GM18520 (cell line): ENCODE measurements around the gene ARHGAP18.

ENCODE experiments used
- ATAC-seq: cut with Tn5 transposase; IDR thresholded peaks from one replicate; pipeline ENCODE4 v1.9.1; 2021; ENCODE audit not compliant: unreplicated experiment

Gene ARHGAP18

DNA sequence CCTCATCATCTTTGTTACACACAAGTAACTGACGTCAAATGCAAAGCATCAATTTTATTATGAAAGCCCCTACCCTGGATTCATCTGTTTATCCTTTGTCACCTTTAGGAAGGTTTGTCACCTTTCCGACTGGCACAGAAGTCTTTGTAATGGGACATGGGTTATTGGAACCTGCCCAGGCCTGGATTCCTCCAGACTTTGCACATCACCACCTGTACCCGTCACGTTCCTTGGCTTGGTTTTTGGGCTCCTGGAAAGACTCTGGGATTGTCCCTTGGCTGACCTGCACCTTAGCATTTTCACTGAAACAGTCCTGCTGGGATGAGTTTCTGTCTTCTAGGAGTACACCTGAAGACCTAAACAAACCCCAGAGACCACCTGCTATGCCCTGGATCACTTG, 15.4 kb upstream of the ARHGAP18 start:
- ATAC-seq: no peak

DNA sequence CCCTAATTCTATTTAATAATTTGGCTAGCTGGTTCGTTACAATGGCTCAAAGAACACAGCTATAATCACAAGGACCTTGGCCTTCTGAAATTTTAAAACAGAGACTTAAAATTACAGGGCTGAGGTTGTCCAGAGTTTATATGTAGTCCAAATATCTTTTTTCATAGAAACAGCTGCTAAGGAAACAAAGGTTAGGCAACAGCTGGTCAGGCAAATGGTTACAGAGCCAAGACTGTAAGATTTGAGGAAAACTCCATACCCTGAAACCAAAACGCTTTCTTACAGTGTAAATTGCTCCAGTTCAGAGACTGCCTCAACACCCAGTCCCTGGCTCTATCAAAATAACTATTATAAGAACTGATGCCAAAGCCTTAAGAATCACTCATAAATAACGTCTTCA, 9.7 kb upstream of the ARHGAP18 start:
- no peak for ATAC-seq

DNA sequence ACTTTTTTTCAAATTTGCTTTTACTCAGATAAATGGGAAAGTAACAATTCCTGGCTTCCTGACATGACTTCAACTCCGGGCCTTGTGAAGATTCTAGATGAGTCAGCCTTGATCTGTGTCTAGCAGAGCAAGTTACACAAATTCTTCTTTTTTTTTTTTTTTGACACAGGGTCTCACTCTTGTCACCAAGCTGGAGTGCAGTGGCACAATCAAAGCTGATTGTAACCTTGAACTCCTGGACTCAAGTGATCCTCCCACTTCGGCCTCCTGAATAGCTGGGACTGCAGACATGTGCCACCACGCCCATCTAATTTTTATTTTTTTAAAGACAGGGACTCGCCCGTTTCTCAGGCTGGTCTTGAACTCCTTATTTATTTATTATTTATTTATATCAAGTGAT, 7.3 kb upstream of the ARHGAP18 start:
- no peak for ATAC-seq

DNA sequence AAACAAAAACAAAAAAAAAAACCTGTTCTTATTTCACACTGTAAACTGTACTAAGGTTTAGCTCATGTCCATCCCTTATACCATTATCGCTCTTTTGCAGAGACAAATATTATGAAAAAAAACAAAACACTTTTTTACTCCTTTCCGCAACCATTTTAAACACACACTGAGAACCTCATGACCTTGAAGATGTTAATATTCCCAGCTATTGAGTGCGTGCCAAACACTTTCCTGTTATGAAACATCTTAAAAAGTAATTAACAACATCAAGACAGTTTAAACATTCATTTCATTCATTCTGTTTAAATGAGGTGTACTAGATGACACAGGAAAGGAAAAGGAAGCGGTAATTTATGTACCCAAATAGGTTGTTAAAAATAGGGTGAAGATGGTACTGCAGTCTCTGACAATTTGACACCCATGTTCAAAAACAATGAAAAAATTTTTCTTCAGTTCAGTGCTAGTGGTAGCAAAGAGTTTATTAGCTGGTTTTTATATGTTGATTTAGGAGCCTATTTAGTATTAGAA, 3.9 kb upstream of the ARHGAP18 start:
- ATAC-seq: no peak

DNA sequence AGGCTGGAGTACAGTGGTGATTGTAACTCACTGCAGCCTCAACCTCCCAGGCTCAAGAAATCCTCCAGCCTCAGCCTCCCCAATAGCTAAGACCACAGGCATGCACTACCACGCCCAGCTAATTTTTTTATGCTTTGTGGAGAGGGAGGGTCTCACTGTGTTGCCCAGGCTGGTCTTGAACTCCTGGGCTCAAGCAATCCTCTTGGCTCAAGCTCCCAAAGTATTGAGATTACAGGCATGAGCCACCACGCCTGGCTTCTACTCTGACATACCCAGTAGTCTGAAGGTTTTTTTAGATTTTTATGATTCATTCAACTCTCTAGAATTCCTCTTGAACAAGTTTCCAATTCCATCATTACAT, 1.3 kb upstream of the ARHGAP18 start:
- no peak for ATAC-seq

DNA sequence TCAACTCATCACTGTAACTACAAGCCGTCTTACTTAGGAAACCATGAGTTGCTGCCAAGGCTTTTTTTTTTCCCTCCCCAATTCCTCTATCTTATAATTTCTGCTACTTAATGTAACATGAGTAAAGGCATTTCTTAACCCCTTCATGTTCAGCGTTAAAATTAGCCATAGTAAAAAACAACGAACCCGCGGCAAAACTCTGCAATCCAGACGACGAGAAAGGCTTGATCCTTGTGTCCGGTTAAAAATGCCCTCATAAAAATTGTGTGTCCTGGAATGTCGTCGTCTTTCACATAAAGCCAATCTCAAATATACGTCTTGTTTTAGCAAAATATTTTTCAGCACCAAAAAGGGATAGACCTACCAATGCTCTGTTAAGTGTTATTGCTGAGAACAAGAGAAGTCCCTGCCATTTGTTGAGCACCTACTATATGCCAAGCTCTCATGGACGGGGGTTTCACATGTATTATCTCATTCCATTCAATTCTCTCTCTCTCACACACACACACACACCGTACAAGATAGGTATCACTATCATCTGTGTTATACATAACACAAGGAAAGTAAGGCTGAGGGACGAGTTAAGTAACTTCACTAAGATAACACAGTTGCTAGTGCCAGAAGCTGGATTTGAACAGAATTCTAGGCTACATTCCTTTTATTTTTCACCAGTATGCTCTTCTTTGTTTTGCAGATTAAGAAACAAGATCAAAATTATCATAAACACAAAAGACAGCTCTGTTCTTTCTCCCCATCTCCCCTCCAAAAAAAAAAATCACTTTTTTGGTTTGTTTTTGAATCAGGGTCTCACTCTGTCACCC, 683 bp upstream of the ARHGAP18 start:
- ATAC-seq: no peak

DNA sequence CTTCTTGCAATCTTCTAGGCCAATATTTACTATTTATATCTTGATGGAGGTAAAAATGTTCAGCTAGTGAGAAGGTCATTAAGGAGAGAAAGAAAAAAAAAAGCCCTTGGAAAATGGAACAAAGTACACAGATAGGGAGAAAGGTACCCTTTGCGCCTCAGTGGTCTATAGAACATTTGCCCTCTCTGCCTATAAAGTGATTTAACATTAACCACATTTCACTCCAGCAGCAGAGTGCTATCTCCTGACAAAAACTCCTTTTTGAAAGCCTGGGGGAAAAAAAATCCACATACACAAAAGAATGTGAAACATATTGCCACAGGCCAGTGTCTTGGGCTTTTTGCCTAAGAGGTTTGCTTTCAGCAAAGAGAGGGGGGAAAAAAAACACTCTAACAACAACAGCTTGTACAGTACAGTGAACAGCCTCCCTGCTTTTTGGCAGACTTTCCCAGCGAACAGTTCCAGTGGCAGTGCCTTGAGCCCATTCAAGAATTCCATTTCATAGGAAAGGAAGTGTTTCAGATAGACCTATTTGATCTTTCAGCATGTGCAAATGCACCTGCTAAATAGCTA, 695 bp downstream of the ARHGAP18 start:
- ATAC-seq: no peak

DNA sequence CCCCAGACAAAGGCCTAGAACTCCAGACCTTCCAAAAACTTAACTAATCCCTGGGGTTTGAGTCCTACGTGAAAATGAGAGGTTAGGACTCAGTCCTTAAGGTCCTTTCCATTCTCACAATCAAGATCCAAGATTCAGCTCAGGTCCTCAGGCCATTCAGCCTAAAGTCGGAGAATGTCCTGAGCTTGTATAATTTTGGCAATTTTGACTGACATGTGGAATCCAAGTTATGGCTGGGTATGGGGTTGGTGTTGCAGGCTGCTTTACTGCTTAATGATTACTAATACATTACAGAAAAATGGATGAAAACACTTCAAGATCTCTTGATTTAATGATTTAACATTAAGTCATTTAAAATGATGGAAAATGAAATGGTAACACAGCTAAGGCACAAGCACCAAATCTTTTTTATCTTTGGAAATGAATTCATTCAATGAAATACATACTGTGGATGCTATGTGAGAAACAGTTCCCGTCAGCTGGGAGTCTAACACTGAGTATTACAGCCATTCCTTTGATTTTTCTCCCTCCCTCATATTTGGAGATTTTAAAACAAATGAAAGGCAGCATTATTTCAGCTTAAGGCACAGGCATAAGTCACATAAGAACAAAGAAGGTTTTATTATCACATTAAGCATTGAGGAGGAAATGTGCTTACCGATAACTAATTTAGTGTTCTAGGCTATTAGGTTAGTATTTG, 1.3 kb downstream of the ARHGAP18 start:
- ATAC-seq: no peak

DNA sequence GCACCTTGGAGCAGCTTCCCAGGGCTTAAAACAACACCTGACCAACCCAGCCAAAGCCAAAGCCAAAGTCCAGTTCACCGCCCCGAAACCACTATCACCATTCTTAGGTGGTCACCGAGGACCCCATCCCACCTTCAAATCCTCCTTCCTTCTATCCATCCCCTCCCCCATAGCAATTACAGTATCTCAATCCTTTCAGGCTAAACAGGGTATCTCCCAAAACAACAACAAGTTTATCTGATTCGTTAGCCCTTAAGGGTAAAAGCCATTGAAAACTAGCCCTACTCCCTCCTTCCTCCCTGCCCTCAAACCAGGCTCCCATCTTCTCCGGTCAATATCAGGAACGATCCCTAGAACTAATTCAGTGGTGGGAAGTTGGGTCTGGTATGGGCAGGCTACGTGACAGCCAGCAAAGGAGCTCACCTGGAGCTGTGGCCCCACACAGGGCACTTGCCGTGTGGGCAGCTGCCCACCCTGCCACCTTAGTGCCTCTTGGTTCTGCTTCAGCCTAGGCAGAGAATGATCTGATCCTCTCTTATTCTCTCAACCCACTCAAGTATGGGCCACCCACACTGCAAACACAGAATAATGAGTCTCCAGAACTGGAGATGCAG, 2.0 kb downstream of the ARHGAP18 start:
- ATAC-seq: no peak

DNA sequence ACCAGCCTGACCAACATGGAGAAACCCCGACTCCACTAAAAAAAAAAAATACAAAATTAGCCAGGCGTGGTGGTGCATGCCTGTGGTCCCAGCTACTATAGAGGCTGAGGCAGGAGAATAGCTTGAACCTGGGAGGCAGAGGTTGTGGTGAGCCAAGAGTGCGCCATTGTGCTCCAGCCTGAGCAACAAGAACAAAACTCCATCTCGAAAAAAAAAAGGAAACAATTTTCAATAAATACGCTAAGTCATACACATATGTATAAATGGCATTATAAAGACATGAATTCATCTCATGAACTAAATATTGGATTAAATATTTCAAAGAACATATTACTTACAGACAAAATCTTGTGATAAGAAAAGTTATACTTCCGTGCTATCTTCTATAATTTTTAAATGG, 2.9 kb downstream of the ARHGAP18 start:
- ATAC-seq: no peak

DNA sequence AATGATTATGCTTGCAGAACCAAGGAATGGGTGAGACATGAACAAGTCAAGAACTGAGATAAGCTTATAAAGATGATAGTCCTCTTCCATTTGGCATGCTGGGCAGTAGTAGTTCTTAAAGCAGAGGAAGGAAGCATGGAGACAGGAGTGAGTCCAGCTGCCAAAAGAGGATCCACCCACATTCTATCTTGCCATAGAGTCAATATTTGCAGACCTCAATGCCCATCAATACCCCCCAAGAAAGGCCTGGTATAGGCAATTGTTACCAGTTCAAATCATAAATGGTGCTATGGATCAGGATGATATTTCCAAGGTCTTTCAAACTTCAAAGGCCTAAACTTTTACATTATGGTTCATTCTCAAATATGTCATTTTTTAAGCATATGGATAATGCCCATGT, 4.8 kb downstream of the ARHGAP18 start:
- ATAC-seq: no peak

DNA sequence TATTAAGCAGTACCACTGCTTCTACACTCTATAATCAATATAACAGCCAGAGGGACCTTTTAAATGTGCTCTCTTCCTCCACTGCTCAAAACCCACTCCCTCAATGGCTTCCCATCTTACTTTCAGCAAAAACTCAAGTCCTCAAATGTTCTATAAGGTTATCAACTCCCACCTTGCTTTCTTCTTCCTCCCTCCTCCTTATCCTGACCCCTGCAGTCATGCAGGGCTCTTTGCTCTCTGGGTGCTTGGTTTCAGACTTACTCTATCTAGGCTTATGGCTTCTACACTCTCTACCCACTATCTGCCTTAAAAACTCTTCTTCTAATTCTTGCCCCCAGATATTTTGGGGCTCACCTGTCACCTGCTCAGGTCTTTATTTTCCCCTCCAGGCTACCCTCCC, 5.3 kb downstream of the ARHGAP18 start:
- no peak for ATAC-seq

DNA sequence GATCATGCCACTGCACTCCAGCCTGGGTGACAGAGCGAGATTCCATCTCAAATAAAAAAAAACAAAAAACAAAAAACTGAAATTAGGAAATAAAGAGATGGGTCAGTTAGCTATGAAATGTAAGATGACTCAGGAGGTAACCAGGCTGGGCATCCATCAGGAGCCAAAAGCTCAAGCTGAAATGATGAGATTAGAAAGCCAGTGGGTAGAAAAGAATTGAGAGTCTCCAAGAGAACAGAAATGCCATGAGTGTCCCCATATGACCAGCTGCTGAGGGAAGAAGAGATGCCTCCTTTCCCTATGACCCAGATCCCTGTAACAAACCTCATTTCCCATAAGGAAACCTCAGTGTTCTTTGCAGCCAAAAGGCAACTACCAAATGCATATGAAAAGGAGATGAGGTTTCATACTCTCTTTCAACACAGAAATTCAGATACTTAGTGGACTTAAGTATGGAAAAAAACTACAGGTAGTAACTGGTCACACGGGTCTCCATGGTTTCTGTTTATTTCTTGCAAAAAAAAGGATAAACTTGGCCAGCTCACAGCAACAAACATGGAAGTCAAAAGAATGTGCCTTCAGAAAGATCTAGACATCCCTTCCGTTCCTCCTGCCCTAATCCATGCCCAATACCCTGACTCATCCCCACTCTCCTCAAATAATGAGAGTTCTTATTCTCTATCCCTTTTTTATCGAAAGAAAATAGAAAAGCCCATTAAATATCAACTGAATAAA, 8.1 kb downstream of the ARHGAP18 start:
- no peak for ATAC-seq

DNA sequence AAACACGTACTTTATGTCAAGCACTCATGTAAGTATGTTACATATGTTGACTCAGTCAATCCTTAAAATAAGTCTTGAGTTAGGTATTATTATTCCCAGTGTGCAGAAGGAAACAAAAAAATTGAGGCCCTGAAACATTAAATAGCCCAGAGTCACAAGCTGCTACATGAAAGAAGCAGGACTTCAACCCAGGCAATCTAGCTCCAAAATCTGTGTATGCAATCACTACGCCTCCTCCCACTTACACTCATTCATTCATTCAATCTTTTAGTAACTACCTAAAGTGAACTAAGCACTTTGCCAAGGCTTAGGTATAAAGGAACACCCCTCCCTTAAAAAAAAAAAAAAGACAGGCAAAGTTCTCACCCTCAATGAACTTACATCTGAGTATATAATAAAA, 9.3 kb downstream of the ARHGAP18 start:
- ATAC-seq: no peak

DNA sequence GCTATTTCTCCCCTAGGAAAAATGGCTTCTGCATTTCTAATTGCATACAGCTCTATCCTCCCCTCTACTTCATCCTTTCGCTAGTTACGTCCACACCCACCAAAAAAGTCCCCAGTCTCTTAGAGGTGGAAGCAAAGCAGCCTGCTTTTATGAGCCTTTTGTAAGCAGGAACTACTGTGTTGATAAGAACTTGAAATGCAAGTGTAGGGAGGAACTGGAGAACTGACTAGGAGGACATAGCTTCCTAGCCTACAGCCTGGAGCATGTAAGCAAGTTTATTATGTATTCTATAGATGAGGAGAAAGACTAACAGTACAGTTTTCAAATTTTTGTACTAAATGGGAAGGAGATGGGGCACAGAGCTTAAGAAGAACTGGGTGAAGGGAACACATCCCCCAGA, 10.3 kb downstream of the ARHGAP18 start:
- ATAC-seq: no peak

DNA sequence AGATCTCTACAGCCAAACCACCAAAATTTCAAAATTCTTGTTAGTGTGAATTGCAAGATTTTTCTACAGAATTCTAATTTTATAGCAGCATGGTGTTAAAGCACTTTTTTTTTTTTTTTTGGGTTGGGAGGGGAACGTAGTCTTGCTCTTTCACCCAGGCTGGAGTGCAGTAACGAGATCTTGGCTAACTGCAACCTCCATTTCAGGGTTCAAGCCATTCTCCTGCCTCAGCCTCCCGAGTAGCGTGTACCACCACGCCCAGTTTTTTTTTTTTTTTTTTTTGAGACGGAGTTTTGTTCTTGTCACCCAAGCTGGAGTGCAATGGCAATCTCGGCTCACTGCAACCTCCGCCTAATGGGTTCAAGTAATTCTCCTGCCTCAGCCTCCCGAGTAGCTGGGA, 11.5 kb downstream of the ARHGAP18 start:
- no peak for ATAC-seq

DNA sequence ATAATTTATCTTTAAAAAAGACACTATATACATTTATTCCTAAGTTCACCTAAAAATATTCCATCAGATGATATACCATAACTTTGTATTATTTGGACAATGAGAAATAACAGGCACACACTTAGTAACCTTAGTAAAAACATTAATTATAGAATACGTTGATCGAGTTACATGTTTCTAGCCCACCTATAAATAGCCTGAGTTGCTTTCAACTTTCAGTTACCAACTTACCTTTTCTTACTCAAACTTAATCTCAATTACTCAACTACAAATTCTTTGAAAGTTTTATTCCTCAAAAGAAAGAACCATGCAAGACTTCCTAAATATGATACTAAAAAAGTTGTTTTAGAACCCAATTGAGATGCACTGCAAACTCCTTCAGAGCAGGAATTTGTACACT, 12.2 kb downstream of the ARHGAP18 start:
- no peak for ATAC-seq

DNA sequence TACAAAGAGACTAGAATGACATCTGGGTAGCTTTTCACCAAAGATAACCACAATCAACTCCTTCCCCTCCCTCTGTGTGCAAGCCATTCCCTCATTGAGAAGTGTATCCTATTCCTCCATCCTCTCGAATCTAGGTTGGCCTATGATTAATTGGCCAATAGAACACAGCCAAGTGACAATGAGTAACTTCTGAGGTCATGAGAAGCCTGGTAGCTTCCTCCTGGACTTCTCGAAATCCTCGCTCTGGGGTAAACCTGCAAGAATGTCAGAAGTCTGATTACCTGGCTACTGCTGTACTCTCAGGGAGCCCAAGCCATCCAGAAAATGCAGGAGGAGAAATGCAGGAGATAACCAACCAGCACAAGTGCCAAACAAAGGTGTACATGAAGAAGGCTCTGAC, 13.1 kb downstream of the ARHGAP18 start:
- no peak for ATAC-seq

DNA sequence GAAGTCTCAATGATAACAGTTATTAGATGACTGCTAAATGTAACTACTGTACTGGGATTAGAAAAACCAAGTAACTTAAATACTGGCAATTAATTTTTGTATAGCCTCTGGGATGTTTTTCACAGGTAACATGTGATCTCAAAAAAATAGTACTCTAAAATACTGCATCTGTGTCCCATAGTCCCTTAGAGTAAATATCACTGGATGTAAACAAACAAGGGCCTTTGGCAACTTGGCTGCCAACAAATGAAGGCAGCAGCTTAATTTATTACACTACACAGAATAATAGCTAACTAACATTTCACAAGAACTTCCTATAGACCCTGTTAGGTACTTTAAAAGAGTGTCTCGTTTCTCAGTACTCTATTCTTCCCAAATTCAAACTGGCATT, 14.0 kb downstream of the ARHGAP18 start:
- ATAC-seq: no peak

DNA sequence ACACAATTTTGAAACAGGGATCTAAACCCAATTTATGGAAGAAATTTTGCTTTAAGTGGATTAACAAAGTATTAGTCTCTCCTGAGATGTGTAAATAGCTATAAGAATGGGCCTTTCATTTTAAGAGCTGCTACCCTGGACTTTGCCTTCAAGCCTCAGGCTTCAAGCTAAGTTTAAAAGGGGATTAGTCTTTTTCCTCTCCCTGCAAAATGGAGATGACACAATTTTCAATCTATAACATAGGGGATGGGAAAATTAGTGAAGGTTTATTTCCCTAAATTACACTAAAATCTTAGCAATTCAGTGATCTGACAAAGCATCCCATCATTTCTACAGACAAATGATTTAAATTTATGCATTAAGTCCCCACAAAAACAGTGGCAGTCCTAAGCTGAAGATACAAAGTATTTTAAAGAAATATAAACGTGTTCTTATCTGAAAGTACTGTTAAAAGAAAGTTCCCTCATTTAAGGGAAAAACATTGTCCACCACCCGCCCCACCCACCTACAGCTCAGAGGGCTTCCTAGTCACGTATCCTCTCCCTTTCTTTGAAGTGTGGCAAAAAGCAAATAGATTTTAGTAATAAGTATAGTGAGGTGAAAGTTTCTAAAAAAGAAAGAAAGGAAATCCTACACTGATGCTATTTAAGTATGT, 14.5 kb downstream of the ARHGAP18 start:
- ATAC-seq: peak; percentile 61

DNA sequence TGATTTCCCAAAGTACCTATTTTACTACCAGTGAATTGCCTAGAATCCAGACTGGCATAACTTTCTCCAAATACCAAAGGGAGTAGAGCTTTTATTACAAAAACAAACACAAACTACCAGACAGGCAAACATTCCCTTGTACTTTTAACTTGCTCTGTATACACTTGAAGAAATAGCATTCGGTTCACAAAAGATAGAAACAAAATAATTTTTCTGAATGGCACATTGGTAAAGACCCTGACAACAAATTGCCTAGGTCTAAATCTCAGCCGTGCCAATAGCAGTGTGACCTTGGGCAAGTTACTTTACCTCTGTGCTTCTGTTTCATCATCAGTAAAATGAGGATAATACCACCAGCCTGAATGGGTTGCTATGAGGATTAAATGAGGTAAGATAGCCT, 15.9 kb downstream of the ARHGAP18 start:
- no peak for ATAC-seq
